AG09319 (cell line): ENCODE measurements around the gene ADCY2.

Source experiments
- DNase-seq: peaks from one replicate; pipeline ENCODE4 v3.0.0-alpha.2; 2010; ENCODE audit warnings: low read depth; ENCODE audit errors: extremely low read depth
- TF ChIP-seq, protein P1 (sequence below): IDR thresholded peaks from 2 replicates; pipeline ENCODE4 v1.5.1; 2011; ENCODE audit warnings: low read depth, mild to moderate bottlenecking, inconsistent platforms, low read length, moderate library complexity

Gene ADCY2

DNA sequence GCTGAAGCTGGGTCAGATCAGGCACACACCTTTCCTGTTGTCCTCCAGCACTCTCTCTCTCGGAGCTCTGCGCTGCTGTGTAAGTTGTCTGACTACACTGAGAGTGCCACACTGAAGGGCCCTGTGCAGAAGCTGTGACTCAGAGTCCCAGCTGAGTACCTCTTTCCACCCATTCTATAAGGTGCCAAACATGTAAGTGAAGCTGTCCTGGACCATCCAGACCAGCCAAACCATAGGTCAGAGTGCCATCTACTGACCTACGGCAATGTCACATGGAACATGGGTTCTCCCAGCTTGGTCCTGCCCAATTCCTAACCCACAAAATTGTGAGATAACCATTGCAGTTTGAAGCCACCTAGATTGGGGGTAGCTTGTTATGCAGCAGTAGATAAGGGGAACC, 68.2 kb downstream of the ADCY2 start:
- DNase-seq, result no peak
- TF ChIP-seq, protein P1, sequence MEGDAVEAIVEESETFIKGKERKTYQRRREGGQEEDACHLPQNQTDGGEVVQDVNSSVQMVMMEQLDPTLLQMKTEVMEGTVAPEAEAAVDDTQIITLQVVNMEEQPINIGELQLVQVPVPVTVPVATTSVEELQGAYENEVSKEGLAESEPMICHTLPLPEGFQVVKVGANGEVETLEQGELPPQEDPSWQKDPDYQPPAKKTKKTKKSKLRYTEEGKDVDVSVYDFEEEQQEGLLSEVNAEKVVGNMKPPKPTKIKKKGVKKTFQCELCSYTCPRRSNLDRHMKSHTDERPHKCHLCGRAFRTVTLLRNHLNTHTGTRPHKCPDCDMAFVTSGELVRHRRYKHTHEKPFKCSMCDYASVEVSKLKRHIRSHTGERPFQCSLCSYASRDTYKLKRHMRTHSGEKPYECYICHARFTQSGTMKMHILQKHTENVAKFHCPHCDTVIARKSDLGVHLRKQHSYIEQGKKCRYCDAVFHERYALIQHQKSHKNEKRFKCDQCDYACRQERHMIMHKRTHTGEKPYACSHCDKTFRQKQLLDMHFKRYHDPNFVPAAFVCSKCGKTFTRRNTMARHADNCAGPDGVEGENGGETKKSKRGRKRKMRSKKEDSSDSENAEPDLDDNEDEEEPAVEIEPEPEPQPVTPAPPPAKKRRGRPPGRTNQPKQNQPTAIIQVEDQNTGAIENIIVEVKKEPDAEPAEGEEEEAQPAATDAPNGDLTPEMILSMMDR, result no peak; the same call in 1 of the 2 replicates

DNA sequence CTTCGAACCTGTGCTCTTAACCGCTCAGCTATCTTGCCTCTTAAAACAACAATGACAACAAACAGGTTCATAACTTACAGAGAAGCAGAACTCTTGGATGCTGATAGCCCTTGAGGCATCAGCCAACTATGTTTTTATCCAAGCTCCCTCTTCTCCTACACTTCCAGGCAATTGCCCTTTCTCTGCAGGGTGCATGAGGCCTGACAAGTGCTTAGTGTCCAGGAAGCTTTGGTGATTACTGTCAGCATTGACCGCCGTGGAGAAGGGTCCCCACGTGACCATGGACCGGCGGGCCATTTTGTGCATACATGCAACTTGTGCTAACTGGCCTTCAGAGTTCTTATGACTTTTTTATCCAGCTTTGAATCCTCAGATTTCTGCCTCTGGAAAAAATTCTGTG, 71.2 kb downstream of the ADCY2 start:
- no peak for DNase-seq
- TF ChIP-seq, protein P1, result no peak

DNA sequence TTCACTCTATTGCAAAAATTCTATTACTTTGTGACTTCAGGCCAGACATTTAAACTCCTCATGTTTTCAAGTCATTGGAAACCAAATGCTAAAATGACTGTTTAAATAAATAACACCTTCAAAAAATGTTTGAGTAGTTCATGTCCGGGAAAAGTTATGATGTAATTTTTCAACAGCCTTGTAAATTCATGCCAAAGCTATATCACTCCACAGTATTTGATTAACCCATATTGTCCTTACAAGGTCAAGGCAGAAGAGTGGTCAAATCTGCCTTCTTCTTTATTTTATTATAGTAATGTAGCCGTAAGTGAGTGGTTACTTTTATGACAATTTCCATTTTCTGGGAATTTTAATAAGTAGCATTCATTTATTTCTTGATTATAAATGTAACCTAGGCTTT, 72.8 kb downstream of the ADCY2 start:
- DNase-seq, result no peak
- TF ChIP-seq, protein P1, result no peak

DNA sequence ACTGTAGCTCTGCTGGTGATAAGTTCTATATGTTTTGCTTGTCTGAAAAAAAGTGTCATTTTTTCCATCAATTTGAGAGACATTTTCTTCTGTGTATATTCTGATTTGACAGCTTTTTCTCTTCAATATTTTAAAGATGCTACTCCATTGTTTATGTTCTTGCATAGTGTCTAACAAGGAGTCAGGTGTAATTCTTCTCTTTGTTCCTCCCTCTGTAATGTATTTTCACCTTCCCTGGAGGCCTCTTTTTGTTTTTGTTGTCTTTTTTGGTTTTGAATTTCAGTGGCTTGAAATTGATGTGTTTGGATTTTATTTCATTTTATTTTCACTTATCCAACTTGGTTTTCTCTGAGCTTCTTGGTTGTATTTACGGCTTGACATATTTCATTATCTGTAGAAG, 75.8 kb downstream of the ADCY2 start:
- TF ChIP-seq, protein P1, result no peak
- DNase-seq, result no peak

DNA sequence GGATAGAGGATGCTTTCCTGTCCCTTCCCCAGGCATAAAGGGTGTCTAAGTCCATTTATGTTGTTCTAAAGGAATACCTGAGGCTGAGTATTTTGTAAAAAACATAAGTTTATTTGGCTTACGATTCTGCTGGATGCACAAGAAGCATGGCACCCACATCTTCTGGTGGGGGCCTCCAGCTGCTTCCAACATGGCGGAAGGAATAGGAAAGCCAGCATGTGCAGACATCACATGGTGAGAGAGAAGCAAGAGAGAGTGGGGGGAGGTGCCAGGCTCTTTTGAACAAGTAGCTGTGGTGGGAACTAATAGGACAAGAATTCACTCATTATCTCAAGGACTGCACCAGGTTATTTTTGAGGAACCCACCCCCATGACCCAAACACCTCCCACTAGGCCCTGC, 77.2 kb downstream of the ADCY2 start:
- TF ChIP-seq, protein P1, result no peak
- DNase-seq, result no peak

DNA sequence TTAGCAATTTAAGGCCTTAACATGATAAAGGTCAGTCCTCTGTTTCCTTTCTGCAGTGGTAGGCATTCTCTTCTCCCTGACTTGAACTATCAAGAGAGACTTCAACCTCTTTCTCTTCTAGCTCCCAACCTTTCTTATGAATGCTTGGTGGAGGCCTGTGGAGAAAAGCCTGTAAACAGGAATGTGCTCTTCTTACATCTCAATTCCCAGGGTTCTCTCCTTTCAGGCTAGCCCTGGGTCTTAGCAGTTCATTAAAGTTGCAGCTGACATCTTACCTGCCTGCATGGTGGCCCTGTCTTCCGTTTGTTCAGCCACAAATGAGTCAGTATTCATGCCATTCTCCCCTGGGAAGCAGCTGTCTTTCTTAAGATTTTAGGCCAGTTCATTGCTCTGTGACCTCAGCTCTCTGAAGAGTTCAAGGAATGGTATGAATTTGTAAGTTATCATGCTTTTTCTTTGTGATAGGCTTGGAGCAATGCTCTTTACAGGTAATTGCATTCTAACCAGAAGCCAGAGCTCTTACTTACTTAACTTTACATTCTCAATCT, 77.8 kb downstream of the ADCY2 start:
- TF ChIP-seq, protein P1, result no peak
- DNase-seq, result no peak

DNA sequence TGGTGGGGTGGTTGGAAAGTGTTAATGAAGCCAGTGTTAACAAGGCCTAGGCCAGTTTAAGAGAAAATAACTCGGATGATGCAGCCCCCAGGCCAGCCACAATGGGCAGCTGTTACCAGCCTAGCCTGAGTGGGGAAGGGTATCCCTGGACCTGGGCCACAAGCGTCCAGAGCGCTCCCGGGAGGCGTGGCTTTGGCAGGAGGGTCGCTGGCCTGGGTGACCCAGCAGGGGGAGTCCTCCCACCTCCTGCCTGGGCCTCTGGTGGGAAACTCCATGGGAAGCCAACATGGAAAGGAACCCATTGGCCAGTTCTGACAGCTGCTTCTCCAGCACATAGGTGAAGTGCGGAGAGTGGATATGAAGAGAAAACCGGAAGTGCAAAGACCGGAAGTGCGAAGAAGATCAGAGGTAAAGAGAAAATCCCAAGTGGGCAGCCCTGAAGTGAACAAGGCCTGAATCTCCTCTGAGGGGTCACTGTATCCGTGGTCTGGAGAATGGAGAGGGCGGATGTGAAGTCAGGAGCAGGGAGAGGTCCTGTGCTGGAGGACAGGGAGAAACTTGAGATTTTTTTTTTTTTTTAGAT, 79.0 kb downstream of the ADCY2 start:
- no peak for DNase-seq
- TF ChIP-seq, protein P1, result no peak
